ENCODE measurements around the gene TANGO2.

The TANGO2 gene

DNA sequence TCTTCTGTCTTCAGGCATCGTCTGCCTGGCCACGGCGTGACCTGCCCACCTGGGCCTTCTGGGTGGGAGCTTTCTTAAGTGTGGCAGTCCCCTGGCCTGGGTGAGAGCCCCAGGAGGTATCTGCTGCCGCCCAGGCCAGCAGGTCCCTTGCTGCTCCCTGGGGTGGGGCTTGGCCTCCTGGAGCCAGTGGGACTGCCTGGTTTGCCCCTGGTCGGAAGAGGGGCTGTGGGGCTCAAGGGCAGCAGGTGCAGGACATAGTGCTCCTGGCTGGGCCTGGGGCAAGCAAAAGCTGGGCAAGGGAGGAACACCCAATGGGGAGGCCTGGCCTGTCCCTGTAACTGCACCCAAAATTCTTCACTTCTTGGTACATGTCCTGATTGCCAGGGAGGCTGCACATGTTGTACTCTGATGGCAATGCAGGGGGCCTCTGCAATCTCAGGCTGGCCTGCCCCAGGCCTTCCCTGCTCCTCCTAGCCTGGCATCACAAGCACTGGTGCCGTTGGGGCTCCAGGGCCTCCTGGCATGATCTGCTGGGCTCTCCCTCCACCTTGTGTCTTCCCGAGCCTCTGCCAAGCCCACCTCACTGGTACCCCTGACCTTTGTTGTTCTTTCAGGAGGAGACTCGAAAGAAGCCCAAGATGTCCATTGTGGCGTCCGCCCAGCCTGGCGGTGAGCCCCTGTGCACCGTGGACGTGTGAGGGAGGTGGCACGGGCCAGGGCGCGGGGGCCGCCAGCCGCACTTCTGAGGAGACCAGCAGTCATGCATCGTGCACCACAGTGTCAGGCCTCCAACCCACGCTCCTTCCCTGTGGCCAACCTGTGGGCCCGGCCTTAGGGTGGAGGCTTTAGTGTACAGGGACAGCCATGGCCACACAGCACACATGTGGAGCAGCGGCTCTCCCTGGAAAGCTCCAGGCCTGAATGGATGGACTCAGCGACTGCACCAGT is 88.8 kb downstream of the TANGO2 start:
- no peak for DNase-seq

DNA sequence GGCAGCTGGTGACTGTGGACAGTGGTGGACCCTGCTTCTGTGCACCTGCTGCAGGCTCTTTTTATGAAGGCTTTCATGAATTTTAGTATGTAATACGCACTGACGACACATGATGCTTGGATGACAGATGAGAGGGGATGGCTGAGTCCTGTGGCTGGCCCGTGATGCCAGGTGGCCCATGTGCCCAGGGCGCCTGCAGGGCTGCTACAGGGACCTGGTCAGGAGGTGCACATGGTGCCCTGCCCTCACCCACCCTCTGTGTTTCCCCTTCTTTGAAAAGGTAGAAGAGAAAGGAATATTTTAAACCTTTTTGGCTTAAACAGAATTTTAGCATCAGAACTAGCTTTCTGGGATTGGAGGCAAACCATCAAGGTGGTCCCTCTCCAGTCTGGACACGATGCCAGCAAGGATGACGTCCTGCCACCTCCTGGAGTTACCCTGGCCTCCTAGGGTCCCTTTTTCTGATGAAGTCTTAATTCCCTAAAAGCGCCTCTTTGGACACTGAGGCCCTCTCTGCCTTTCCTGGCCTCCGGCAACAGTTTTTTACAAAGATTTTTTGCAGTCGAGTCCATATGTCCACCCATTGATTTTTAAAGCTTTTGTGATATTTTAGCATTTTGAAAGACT is 89.6 kb downstream of the TANGO2 start:
- DNase-seq = no peak

DNA sequence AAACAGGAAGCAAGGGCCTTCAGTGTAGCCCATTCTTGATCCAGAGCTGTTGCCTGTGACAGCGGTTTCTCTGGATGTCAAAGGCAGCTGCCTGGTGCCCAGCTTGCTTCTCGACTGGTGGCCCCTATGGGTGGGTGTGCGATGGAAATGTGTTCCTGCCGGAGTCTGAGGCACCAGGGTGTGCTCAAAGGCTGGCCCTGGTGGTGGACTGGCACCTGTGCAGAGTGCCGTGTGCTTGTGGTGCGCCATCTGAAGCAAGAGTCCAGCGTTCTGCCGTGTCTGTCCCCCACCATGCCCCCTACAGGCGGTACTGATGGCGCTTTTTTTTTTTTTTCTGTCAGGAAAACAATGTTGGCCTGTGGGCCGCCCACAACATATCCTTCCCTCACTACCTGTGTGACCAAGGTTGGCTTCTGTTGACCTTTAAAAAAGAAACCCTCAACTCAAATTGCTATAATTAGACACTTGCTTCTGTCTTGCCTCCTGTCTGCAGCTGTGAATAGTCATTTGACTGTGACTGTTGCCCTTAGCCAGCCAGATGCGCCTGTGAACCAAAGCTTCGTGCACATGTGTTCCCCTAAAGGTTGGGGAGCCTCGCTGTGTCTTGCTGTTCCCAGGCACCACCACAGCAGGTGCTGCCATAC is 90.3 kb downstream of the TANGO2 start:
- DNase-seq = peak; percentile 37

DNA sequence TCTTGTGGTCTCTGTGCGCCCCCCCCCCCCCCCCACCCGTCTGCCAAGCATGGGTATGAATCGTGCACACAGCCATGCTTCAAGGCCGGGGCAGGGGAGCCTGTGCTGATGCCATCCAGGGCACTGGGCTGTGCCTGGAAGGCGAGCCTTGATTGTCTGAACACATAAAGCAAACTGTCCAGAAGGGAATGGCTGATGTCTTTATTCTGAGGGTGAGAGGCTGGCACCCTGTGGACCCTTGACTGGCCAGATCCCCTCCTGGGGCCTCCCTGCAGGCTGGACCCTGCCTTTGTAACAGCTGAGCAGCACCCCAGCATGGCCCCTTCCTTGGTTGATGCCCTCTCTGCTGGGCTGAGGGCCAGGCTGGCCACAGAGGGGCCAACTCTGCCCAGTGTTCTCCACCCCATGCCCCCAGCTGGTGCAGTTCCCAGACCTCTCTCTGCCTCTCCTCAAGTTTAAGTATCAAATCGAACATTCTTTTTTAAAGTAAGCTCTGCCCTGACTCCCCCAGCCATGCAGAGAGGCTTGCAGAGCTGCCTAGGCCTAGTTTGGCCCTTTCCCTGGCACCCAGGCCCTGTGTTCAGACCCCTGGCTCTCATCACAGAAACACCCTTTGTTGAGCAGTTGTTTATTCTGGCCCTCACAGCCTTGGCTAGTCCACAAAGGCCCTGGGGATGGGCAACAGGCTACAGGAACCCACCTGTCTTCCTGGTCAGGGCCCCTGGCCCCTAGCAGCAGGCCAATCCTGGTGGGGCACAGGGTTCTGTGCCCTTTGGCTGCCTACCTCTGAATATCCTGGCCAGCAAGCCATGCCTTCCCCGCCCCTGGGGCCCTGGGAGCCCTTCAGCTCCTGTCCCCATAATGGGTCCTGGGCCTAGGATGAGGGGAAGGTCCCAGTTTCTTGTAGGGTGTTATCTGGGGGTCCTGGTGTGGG is 91.0 kb downstream of the TANGO2 start:
- no peak for DNase-seq

DNA sequence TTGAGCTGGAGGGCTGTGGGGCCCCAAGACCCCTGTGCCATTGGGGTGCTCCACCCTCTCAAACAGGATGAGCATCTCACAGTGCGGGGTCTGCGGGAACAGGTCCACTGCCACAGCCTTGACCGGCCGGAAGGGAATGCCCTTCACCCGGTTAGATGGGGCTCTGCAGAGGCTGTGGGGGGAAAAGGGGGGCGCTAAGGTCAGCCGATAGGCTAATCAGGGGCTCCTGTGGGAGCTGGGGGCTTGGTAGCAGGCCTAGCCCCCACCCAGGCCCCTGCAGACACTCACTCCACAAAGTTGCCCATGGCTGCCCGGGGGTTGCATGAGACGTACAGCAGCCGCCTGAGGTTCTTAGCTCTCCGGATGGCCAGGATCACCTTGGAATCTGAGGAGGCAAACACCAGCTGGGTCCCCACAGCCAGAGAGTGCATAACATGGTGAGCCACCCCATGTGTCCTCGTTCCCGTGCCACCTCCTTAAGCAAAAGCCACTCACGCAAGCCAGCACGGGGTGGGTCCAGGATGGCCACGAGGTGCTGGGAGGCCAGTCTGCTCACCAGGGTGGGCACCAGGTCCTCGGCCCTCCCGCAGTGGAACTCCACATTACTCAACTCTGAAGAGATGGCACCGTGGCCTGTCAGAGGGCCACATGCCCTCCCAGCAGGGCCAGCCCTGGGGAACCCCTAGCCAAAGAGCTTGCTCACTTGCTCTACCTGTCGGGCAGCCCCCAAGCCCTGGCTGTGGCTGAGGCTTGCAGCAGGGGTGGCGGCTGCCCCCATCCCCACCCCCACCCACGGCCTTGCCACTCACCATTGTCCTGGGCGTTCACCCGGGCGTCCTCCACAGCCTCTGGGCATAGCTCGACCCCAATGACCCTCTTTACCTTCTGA is 92.0 kb downstream of the TANGO2 start:
- no peak for DNase-seq

DNA sequence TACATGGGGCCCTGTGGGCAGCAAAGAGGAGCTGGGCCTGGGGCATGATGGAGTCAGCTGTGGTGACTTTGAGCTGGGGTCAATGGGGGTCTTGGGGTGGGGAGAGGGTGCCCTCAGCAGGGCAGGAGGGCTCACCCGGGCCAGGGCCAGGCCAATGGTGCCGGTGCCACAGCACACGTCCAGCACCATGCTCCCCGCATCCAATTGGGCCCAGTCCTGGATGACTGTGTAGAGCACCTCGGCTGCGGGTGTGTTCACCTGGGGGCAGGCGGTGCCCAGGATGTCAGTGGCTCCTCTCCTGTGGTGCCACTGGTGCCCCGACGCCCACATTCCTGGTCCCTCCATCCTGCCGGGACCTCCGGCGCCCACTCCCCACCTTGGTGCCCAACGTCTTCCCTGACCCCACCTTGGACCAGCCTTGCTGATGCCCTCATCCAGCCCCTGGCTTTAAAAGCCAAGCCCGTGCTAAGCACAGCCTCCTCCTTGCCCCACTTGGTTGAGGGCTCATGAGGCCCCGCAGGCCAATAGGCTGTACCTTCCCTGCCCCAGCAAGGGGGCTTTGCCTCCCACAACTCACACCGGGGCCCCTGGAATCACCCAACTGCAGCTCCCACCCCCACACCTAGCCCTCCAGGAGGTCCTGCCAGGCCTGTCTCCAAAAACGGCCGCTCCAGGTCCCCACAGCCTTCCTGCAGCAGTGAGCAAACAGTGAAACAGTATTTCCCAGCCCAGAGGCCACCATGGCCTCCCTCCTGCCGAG is 92.8 kb downstream of the TANGO2 start:
- DNase-seq = no peak

DNA sequence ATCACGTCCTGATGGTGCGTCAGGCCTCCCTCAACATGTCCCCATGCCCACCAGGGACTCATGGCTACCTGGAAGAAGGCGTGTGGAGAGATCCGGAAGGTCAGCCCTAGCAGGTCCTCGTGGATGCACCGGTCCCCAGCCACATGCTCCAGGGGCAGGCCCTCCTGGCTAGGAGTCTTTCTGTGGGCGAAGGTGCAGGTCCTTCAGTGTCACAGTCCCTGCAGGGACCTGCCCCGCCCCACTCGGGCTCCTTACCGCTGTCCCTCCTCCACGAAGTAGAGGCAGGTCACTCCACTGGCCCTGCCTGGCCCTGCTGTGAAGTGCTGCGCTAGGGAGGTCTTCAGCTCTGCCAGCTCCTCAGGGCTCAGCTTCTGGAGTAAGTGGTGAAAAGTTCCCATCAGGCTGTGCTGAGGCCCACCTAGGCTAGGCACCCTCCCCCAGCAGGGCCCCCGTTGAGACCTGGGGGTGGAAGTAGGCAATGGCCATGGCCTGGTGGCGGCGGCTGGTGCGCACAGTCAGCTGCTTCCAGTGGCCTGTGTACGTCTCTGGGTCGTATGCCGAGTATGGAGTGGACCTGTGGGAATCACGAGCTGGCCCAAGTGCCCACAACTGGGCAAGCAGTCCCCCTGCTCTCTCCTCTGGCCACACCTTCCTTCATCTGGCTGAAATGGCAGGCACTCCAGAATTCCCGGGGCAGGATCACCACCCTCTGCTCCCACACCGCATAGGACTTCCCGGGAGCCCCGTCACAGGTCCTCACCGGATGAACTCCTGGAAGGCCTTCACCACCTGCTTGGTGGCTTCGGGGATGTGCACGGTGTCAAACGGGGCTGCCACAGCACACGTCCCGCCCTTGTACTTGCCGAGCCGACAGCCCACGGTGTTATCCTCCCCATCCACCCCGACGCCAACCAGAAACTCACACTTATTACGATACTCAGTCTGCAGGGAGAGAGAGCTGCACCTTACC is 93.9 kb downstream of the TANGO2 start:
- no peak for DNase-seq

DNA sequence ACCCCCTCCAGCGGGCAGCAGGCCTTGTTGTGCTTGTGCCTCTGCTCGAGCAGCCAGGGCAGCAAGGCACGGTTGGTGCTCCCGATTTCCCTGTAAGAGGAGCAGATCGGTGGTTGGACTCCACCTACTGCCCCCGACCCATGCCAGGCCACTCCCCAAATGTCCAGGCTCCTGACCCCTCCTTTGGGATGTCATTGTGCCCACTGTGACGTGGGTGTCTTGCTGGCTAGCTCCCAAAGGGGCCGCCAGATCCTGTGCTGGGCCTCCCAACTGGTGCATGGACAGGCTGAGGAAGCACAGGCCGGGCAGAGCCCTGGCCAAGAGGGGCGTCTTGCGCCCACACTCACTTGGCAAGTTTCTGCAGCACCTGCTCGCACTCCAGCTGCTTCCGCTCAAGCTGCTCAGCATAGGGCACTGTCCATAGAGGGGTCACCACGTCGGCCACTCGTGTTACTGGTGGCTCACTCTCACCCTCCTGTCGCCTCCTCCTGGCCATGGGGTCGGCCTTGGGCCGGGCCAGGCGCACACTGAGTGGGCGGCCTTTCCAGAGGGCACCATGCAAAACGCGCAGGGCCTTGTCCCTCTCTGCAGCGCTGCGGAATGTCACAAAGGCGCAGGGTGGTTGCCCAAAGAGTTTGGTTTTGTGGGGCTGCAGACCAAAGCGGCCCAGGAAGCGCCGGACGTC is 94.9 kb downstream of the TANGO2 start, which contains the start of gene RANBP1:
Gene RANBP1, plus strand, starts transcription at position 414 of the 685 bp plus-strand sequence. Its CDS starts 81 bp downstream, at position 495.
- DNase-seq = no peak

DNA sequence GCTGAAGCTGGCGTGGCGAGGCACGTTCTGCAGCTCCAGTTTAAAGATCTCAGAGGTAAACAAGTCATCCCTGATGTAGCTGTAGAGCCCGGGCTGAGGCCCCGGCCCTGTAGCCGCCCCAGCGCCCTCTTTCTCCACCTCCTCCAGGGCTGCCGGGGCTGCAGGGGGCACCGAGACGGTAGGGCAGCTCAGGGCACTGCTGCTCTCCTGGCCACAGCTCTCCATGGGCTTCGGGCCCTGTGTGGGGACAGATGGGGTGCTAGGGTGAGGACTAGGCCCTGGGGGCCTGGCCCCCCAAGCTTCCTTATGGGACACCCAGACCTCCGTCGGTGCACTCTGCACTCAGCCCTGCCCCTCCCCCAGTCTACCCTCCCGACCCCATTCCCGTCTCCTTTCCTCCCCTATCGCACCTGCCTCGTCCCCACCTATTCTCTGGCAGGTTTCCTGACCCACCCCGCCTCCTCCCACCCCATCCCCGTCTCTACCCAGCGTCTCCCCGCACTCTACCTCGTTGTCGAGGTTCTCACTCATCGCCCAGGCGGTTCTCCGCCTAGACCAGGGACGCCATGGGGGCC is 95.6 kb downstream of the TANGO2 start:
- no peak for DNase-seq
